Superior temporal gyrus (tissue), 1 donor: Measurements from ENCODE around the gene ADAMTS12.
A peak's percentile ranks its signal among the peaks of the same experiment; 100 is the strongest.

ENCODE experiments used
- DNase-seq: peaks from one replicate; pipeline ENCODE4 v3.0.0-alpha.2; 2016; ENCODE audit errors: extremely low spot score

The ADAMTS12 gene

GRCh38 chr5:33842456-33842855, 49.3 kb downstream of the ADAMTS12 start:
- no peak for DNase-seq

- DNase-seq = no peak
Observed at GRCh38 chr5:33841891-33842290, 49.9 kb downstream of the ADAMTS12 start.

GRCh38 chr5:33840927-33841547, 50.8 kb downstream of the ADAMTS12 start:
- DNase-seq = no peak

- no peak for DNase-seq
Observed at GRCh38 chr5:33837301-33837700, 54.5 kb downstream of the ADAMTS12 start.

- DNase-seq = no peak
Observed at GRCh38 chr5:33834334-33834733, 57.5 kb downstream of the ADAMTS12 start.

GRCh38 chr5:33833237-33833575, 58.6 kb downstream of the ADAMTS12 start:
- no peak for DNase-seq

- no peak for DNase-seq
Observed at GRCh38 chr5:33832404-33833236, 59.2 kb downstream of the ADAMTS12 start.

GRCh38 chr5:33831041-33831440, 60.7 kb downstream of the ADAMTS12 start:
- DNase-seq = no peak

- DNase-seq = no peak
Observed at GRCh38 chr5:33829430-33829829, 62.4 kb downstream of the ADAMTS12 start.

GRCh38 chr5:33828626-33829308, 63.0 kb downstream of the ADAMTS12 start:
- DNase-seq = no peak

- no peak for DNase-seq
Observed at GRCh38 chr5:33827885-33828284, 63.9 kb downstream of the ADAMTS12 start.

GRCh38 chr5:33827018-33827707, 64.6 kb downstream of the ADAMTS12 start:
- no peak for DNase-seq

- peak; percentile 22 for DNase-seq
Observed at GRCh38 chr5:33824516-33825195, 67.1 kb downstream of the ADAMTS12 start.

GRCh38 chr5:33817301-33817700, 74.5 kb downstream of the ADAMTS12 start:
- DNase-seq = no peak

- no peak for DNase-seq
Observed at GRCh38 chr5:33816791-33817190, 75.0 kb downstream of the ADAMTS12 start.

- DNase-seq = no peak
Observed at GRCh38 chr5:33812746-33813145, 79.0 kb downstream of the ADAMTS12 start.

- no peak for DNase-seq
Observed at GRCh38 chr5:33810491-33811120, 81.2 kb downstream of the ADAMTS12 start.

GRCh38 chr5:33809936-33810335, 81.9 kb downstream of the ADAMTS12 start:
- DNase-seq = no peak

- no peak for DNase-seq
Observed at GRCh38 chr5:33808699-33809098, 83.1 kb downstream of the ADAMTS12 start.

- DNase-seq = no peak
Observed at GRCh38 chr5:33807771-33808170, 84.0 kb downstream of the ADAMTS12 start.
